GM10266 (cell line): ENCODE measurements around the gene SLC13A2.

Source experiments
- DNase-seq: peaks from one replicate; pipeline ENCODE4 v3.0.0; 2012; ENCODE audit errors: extremely low spot score
- CTCF ChIP-seq: IDR thresholded peaks from 2 replicates; pipeline ENCODE4 v1.5.1; 2012; ENCODE audit warnings: mild to moderate bottlenecking, low read depth; ENCODE audit not compliant: control insufficient read depth, insufficient read depth; ENCODE audit errors: missing control alignments

Gene SLC13A2

GRCh38 chr17:28508211-28508724 lies 34.8 kb downstream of the SLC13A2 start:
- DNase-seq: no peak
- no peak for TF ChIP-seq CTCF

- no peak for DNase-seq
- TF ChIP-seq CTCF: no peak
Measured at GRCh38 chr17:28509789-28510188, 36.3 kb downstream of the SLC13A2 start.

DNA sequence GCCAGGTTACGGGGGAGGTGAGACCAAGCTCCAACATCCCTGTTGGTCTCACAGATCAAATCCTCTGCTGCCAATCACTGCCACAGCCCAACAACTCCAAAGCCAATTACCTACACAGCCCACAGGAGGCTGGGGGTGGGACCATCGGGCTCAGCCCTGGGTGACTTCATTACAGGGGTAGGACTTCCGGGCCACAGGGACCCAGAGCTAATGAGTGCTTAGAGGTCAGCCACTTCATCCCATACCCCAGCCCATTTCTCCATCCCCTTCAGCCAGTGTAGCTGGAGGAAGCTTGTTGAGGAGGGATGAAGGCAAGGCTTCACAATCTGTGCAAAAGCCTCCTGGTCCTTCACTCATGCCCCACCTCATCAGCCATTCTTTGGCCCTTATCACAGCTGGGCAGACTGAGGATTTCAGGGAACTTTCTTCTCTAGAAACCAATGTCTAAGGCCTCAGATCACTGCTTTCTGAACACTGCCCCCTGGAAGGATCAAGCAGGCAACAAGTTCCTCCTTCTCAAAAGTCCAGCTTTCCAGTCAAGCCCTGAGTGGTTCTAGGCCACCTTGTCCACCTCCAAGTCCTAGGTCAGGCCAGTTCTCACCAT lies 38.5 kb downstream of the SLC13A2 start:
- TF ChIP-seq CTCF: no peak
- DNase-seq: no peak

DNA sequence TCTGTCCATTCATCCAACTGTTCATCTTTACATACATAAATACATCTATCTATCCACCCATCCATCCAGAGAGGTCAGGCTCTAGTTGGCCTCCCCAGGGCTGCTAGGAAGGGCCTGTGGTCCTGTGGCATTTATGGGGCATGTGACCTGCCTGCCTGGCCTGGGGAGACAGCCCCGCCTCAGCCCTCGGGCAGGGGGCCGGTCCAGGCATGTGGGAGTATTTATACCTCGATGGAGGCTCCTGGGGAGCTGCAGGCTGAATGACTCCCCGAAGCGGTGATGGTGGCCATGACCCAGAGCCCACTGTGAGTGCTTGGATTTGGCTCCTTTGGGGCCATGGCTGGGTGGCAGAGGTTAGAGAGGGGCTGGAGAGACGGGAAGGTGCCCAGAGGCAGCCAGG lies 40.0 kb downstream of the SLC13A2 start:
- no peak for TF ChIP-seq CTCF
- DNase-seq: no peak

GRCh38 chr17:28514561-28515002 lies 41.1 kb downstream of the SLC13A2 start:
- no peak for DNase-seq
- TF ChIP-seq CTCF: no peak

- no peak for DNase-seq
- TF ChIP-seq CTCF: no peak
Measured at GRCh38 chr17:28515518-28515917, 42.1 kb downstream of the SLC13A2 start.

- DNase-seq: no peak
- TF ChIP-seq CTCF: no peak
Measured at GRCh38 chr17:28518132-28518531, 44.7 kb downstream of the SLC13A2 start.
